Mesenchymal stem cell (in vitro differentiated cells and primary cell): Measurements from ENCODE around the gene HNRNPLL.
A peak's percentile ranks its signal among the peaks of the same experiment; 100 is the strongest.

Source experiments
- DNase-seq: peaks from one replicate; pipeline ENCODE4 v3.0.0-alpha.2; 2013
- H2AFZ ChIP-seq: one replicate; pipeline ENCODE4 v1.6.1; 2013; ENCODE audit warnings: low read depth, mild to moderate bottlenecking, control low read depth, inconsistent platforms, low read length, moderate library complexity
- H2AK5ac ChIP-seq: 2 replicates; pipeline ENCODE4 v1.6.1; 2013; ENCODE audit warnings: low read length, moderate library complexity, mild to moderate bottlenecking, inconsistent platforms; ENCODE audit not compliant: severe bottlenecking
- H2BK120ac ChIP-seq: one replicate; pipeline ENCODE4 v1.6.1; 2013; ENCODE audit warnings: low read depth, mild to moderate bottlenecking, inconsistent platforms, low read length, moderate library complexity
- H2BK12ac ChIP-seq, 2 experiments: one replicate each; pipeline ENCODE4 v1.6.1; 2013; ENCODE audit warnings: inconsistent platforms in 2 of 2, low read length in 2 of 2, mild to moderate bottlenecking in 2 of 2, moderate library complexity in 2 of 2, control low read depth in 1 of 2
- H2BK15ac ChIP-seq: one replicate; pipeline ENCODE4 v1.6.1; 2013; ENCODE audit warnings: mild to moderate bottlenecking, low read depth, inconsistent platforms; ENCODE audit not compliant: poor library complexity, severe bottlenecking
- H2BK5ac ChIP-seq: 2 replicates; pipeline ENCODE4 v1.6.1; 2013; ENCODE audit warnings: low read depth, mild to moderate bottlenecking, low read length, control low read depth, inconsistent platforms; ENCODE audit not compliant: poor library complexity, severe bottlenecking
- H3K14ac ChIP-seq, 2 experiments: one replicate each; pipeline ENCODE4 v1.6.1; 2013; ENCODE audit warnings: inconsistent platforms in 2 of 2, low read length in 2 of 2, control low read depth in 1 of 2, mild to moderate bottlenecking in 1 of 2, moderate library complexity in 1 of 2
- H3K18ac ChIP-seq, 2 experiments: one replicate each; pipeline ENCODE4 v1.6.1; 2013; ENCODE audit warnings: inconsistent platforms in 2 of 2, low read length in 2 of 2, control low read depth in 1 of 2, low read depth in 1 of 2, mild to moderate bottlenecking in 1 of 2
- H3K23ac ChIP-seq, 2 experiments: one replicate each; pipeline ENCODE4 v1.6.1; 2013; ENCODE audit warnings: inconsistent platforms in 2 of 2, low read length in 2 of 2, mild to moderate bottlenecking in 2 of 2, moderate library complexity in 2 of 2, control low read depth in 1 of 2
- H3K27ac ChIP-seq: 2 replicates; pipeline ENCODE4 v1.5.1; 2013; ENCODE audit warnings: mild to moderate bottlenecking, moderate library complexity, low read length, control low read depth, inconsistent platforms; ENCODE audit not compliant: poor library complexity, severe bottlenecking
- H3K27me3 ChIP-seq, 2 experiments: 2 replicates each; pipeline versions ENCODE4 v1.6.1 to v1.7.0; 2013; ENCODE audit warnings: low read length in 2 of 2, mild to moderate bottlenecking in 2 of 2, moderate library complexity in 2 of 2, control low read depth in 1 of 2, inconsistent platforms in 1 of 2; ENCODE audit not compliant: control insufficient read depth in 1 of 2, insufficient read depth in 1 of 2
- H3K36me3 ChIP-seq, 2 experiments: 2 replicates each; pipeline versions ENCODE4 v1.6.1 to v1.7.0; 2013; ENCODE audit warnings: low read length in 2 of 2, control low read depth in 1 of 2, inconsistent platforms in 1 of 2, low read depth in 1 of 2, mild to moderate bottlenecking in 1 of 2; ENCODE audit not compliant: insufficient read depth in 2 of 2, control insufficient read depth in 1 of 2
- H3K4ac ChIP-seq, 2 experiments: one replicate each; pipeline ENCODE4 v1.6.1; 2013; ENCODE audit warnings: inconsistent platforms in 2 of 2, low read length in 2 of 2, mild to moderate bottlenecking in 2 of 2, moderate library complexity in 2 of 2, control low read depth in 1 of 2, low read depth in 1 of 2
- H3K4me1 ChIP-seq: 2 replicates; pipeline ENCODE4 v1.6.1; 2013; ENCODE audit warnings: low read depth, low read length, control low read depth; ENCODE audit not compliant: control insufficient read depth, insufficient read depth
- H3K4me2 ChIP-seq: 2 replicates; pipeline ENCODE4 v1.6.1; 2013; ENCODE audit warnings: low read length, mild to moderate bottlenecking, inconsistent platforms; ENCODE audit not compliant: poor library complexity, severe bottlenecking
- H3K4me3 ChIP-seq, 2 experiments: 2 replicates each; pipeline versions ENCODE4 v1.5.1 to v1.7.0; 2013; ENCODE audit warnings: low read length in 2 of 2, mild to moderate bottlenecking in 2 of 2, control low read depth in 1 of 2, low read depth in 1 of 2; ENCODE audit not compliant: insufficient read depth in 1 of 2
- H3K79me1 ChIP-seq: replicated peaks from 2 replicates; pipeline ENCODE4 v1.6.1; 2013; ENCODE audit warnings: mild to moderate bottlenecking, control low read depth, low read length, inconsistent platforms; ENCODE audit not compliant: poor library complexity, severe bottlenecking
- H3K9ac ChIP-seq: 2 replicates; pipeline ENCODE4 v1.7.0; 2013; ENCODE audit warnings: mild to moderate bottlenecking, low read length, moderate library complexity
- H3K9me3 ChIP-seq: 2 replicates; pipeline ENCODE4 v1.7.0; 2013; ENCODE audit warnings: mild to moderate bottlenecking, low read length; ENCODE audit not compliant: control insufficient read depth
- H4K8ac ChIP-seq: one replicate; pipeline ENCODE4 v1.6.1; 2013; ENCODE audit warnings: inconsistent platforms, mild to moderate bottlenecking, low read length, moderate library complexity
- H4K91ac ChIP-seq: one replicate; pipeline ENCODE4 v1.6.1; 2013; ENCODE audit warnings: mild to moderate bottlenecking, low read length, inconsistent platforms
- WGBS: methylation state at CpG from one replicate; pipeline ENCODE4 v1.1.7; 2013; ENCODE audit warnings: mixed read lengths; 5-methylcytosine and 5-hydroxymethylcytosine counted together

Gene HNRNPLL

GRCh38 chr2:38560092-38560491 lies 42.6 kb downstream of the HNRNPLL start:
- no peaks in the 10 kb centered on the region for H3K27me3 ChIP-seq
- H2AK5ac ChIP-seq: no peak overlapping the region
- H3K4me3 ChIP-seq: no peak overlapping the region
- no peak overlapping the region for H4K8ac ChIP-seq
- no peak overlapping the region for H3K4me2 ChIP-seq
- WGBS: 96% methylated on average over 2 of the region's 2 CpGs
- peaks cover 3% of the 10 kb centered on the region for H3K79me1 ChIP-seq
- H2AFZ ChIP-seq: no peak overlapping the region
- H3K4me1 ChIP-seq: no peaks in the 10 kb centered on the region
- no peak overlapping the region for H3K23ac ChIP-seq
- no peak overlapping the region for H3K14ac ChIP-seq
- no peak overlapping the region for H3K27ac ChIP-seq
- no peak overlapping the region for H3K9ac ChIP-seq
- no peak overlapping the region for H4K91ac ChIP-seq
- H2BK5ac ChIP-seq: no peak overlapping the region
- H3K4ac ChIP-seq: no peak overlapping the region
- H3K9me3 ChIP-seq: no peaks in the 10 kb centered on the region
- H3K36me3 ChIP-seq: peaks cover 0 to 69% of the 10 kb centered on the region in 2 experiments
- no peak for DNase-seq
- no peak overlapping the region for H2BK120ac ChIP-seq
- no peak overlapping the region for H2BK12ac ChIP-seq
- no peak overlapping the region for H2BK15ac ChIP-seq
- H3K18ac ChIP-seq: no peak overlapping the region

- Histone ChIP-seq H3K23ac (no peak overlapping the region), H4K91ac (no peak overlapping the region), H3K4ac (no peak overlapping the region), H3K4me1 (no peaks in the 10 kb centered on the region), H2AK5ac (no peak overlapping the region), H3K27ac (no peak overlapping the region), H3K4me3 (no peak overlapping the region), H3K18ac (no peak overlapping the region), H2BK15ac (no peak overlapping the region), H4K8ac (no peak overlapping the region), H3K4me2 (no peak overlapping the region), H3K14ac (no peak overlapping the region), H3K9ac (no peak overlapping the region), H2AFZ (no peak overlapping the region), H2BK120ac (no peak overlapping the region), H3K36me3 (peaks cover 5 to 61% of the 10 kb centered on the region in 2 experiments), H3K79me1 (peaks cover 4% of the 10 kb centered on the region), H3K27me3 (no peaks in the 10 kb centered on the region), H3K9me3 (no peaks in the 10 kb centered on the region), H2BK5ac (no peak overlapping the region), H2BK12ac (no peak overlapping the region)
- no peak for DNase-seq
- 100% methylated on average over 1 of the region's 5 CpGs for WGBS
These were observed 44.7 kb downstream of the HNRNPLL start for GRCh38 chr2:38557981-38558380.

GRCh38 chr2:38557217-38557616 lies 45.5 kb downstream of the HNRNPLL start:
- no peak overlapping the region for H3K4me2 ChIP-seq
- no peak overlapping the region for H3K27ac ChIP-seq
- no peak overlapping the region for H2BK12ac ChIP-seq
- no peaks in the 10 kb centered on the region for H3K27me3 ChIP-seq
- H3K18ac ChIP-seq: no peak overlapping the region
- peaks cover 4% of the 10 kb centered on the region for H3K79me1 ChIP-seq
- H3K14ac ChIP-seq: no peak overlapping the region
- no peak for DNase-seq
- H3K36me3 ChIP-seq: peaks cover 5 to 63% of the 10 kb centered on the region in 2 experiments
- H3K4me1 ChIP-seq: no peaks in the 10 kb centered on the region
- H2AFZ ChIP-seq: no peak overlapping the region
- H4K8ac ChIP-seq: no peak overlapping the region
- WGBS: 84% methylated on average over 1 of the region's 2 CpGs
- no peak overlapping the region for H2AK5ac ChIP-seq
- H2BK120ac ChIP-seq: no peak overlapping the region
- H2BK5ac ChIP-seq: no peak overlapping the region
- no peak overlapping the region for H4K91ac ChIP-seq
- H3K23ac ChIP-seq: no peak overlapping the region
- H3K9ac ChIP-seq: no peak overlapping the region
- no peak overlapping the region for H3K4me3 ChIP-seq
- H3K4ac ChIP-seq: no peak overlapping the region
- no peak overlapping the region for H2BK15ac ChIP-seq
- H3K9me3 ChIP-seq: no peaks in the 10 kb centered on the region

- H3K14ac ChIP-seq: no peak overlapping the region
- no peak overlapping the region for H4K91ac ChIP-seq
- no peak overlapping the region for H3K9ac ChIP-seq
- WGBS: 92% methylated on average over 5 of the region's 6 CpGs
- peaks cover 5 to 60% of the 10 kb centered on the region in 2 experiments for H3K36me3 ChIP-seq
- no peak overlapping the region for H2AFZ ChIP-seq
- peaks cover 4% of the 10 kb centered on the region for H3K79me1 ChIP-seq
- H3K4me3 ChIP-seq: no peak overlapping the region
- H3K27ac ChIP-seq: no peak overlapping the region
- H2BK5ac ChIP-seq: no peak overlapping the region
- H4K8ac ChIP-seq: no peak overlapping the region
- no peak overlapping the region for H2BK12ac ChIP-seq
- no peak overlapping the region for H2AK5ac ChIP-seq
- H3K4ac ChIP-seq: peak overlapping the region in 1 of 2 experiments; percentile 15
- no peak overlapping the region for H3K4me2 ChIP-seq
- H3K23ac ChIP-seq: no peak overlapping the region
- H3K4me1 ChIP-seq: no peaks in the 10 kb centered on the region
- H2BK15ac ChIP-seq: no peak overlapping the region
- H3K18ac ChIP-seq: no peak overlapping the region
- DNase-seq: no peak
- H3K9me3 ChIP-seq: no peaks in the 10 kb centered on the region
- H2BK120ac ChIP-seq: no peak overlapping the region
- no peaks in the 10 kb centered on the region for H3K27me3 ChIP-seq
These were observed 46.5 kb downstream of the HNRNPLL start for GRCh38 chr2:38556006-38556801.
